Suprapubic skin (tissue), 4 donors: ENCODE data around the gene PRICKLE1.

Source experiments
- CTCF ChIP-seq, 2 donors: fragments of 200-600 bp in 1 of 2; fragments of 450-650 bp in 1 of 2; sonication (generic) in 1 of 2; IDR thresholded peaks; one replicate each; pipeline ENCODE4 v1.5.1; 2016 to 2019; ENCODE audit warnings: antibody characterized with exemption in 2 of 2, mild to moderate bottlenecking in 1 of 2, moderate library complexity in 1 of 2
- POLR2A ChIP-seq, 2 donors: fragments of 450-650 bp; IDR thresholded peaks; one replicate each; pipeline ENCODE4 v1.6.1; 2017; ENCODE audit warnings: antibody characterized with exemption in 2 of 2, mild to moderate bottlenecking in 2 of 2, moderate library complexity in 2 of 2
- POLR2AphosphoS5 ChIP-seq, 3 donors: sonication (generic); formaldehyde crosslinking; IDR thresholded peaks; one replicate each; pipeline ENCODE4 v1.6.1; 2017; ENCODE audit warnings: antibody characterized with exemption in 3 of 3

DNA sequence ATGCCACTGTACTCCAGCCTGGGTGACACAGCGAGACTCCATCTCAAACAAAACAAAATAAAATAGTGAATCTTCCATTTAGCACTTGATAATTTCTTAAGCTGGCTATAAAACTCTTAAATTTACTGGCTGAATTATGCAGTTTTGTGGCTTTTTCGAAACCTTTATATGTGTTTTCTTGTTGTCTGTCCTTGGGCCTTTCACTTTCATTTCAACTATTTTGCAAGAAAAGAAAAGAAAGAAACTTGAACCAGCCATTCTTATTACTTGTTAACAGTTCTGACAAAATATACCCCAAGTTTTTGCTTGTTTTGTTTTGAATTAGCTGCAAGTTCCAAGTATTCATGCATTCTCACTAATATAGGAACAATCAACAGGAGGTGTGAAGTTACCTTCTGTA, 42.8 kb downstream of the PRICKLE1 start:
- TF ChIP-seq POLR2A (IDR thresholded peaks at IDR 0.05) (no peak), CTCF (IDR thresholded peaks at IDR 0.05) (no peak), POLR2AphosphoS5 (IDR thresholded peaks at IDR 0.05) (no peak)
